DMS 273 (cell line): ENCODE measurements around the gene SORCS1.
"Not testable (repeated sequence)": the region's sequence is repeated elsewhere in the genome, so short reads cannot be mapped to it uniquely, and the experiment has no call there.

Experiments
- DNase-seq: peaks from one replicate; lab custom pipeline; 2025; ENCODE audit not compliant: unreplicated experiment; lab: John Stamatoyannopoulos, UW

The SORCS1 gene

DNA sequence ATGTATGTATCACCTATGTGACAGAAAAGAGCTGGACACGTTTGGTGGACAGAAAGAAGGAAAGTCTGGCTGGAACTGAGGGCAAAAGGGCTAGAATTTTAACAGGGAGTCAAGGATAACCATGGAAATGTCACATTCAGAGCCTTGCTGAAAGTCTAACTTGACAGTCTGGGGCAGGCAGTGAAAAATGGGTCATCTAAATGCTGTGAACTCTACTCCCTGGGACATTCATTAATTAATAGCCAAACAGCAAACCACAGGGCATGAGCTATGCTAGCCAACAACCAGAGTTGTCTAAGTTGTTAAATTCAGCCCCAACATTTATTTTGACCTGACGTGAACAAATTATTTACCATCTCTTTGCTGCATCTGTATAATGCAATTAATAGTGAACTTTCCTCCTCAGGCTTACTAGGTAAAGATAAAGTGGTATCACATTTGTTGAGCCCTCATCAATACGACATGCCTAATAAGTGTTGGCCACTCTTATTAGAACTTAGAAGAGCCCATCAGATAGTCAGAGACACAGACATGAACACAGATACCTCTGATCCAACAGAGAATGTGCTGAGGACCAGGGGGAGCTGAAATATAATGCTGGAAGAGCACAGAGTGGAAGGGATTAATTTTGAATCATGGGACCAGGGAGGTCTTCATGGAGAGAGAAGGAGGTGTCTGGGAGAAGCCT is 109.9 kb downstream of the SORCS1 start:
- no peak for DNase-seq

DNA sequence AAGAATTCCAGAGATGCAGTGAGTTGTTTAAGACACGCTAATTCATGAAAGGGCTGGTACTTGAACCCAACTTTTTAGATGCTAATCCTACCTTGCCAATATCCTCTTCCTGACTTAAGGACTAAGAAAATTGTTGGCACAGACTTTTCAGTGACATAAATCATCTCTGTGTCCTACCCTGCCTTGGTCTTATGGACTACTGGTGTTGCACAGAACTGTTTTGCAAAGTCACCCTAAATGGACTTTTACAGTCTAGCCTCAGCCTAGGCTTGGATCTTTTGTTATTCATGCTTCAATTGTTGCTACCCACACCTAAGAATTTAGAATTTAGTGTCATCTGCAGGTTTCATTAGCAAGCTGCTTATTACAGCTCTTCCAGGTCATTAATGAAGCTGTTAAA is 112.7 kb downstream of the SORCS1 start:
- DNase-seq: no peak

DNA sequence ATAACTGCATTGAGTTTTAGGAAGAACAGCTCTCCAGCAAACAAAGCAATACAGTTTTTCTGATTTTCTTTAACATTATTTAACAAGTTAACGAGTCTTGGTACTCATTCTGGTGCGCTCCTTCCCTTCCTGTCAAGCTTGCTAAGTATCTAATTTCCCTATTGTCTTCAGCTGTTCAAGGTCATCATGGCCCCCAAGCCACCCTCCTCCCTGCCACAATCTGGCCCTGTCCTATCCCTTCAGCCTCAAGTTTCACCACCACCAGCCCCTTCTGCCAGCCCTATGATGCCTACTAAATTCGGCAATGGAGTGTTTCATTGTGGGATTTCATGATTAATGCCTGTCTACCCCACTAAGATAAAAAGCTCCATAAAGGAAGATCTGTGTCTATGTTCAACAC is 121.0 kb downstream of the SORCS1 start:
- no peak for DNase-seq

DNA sequence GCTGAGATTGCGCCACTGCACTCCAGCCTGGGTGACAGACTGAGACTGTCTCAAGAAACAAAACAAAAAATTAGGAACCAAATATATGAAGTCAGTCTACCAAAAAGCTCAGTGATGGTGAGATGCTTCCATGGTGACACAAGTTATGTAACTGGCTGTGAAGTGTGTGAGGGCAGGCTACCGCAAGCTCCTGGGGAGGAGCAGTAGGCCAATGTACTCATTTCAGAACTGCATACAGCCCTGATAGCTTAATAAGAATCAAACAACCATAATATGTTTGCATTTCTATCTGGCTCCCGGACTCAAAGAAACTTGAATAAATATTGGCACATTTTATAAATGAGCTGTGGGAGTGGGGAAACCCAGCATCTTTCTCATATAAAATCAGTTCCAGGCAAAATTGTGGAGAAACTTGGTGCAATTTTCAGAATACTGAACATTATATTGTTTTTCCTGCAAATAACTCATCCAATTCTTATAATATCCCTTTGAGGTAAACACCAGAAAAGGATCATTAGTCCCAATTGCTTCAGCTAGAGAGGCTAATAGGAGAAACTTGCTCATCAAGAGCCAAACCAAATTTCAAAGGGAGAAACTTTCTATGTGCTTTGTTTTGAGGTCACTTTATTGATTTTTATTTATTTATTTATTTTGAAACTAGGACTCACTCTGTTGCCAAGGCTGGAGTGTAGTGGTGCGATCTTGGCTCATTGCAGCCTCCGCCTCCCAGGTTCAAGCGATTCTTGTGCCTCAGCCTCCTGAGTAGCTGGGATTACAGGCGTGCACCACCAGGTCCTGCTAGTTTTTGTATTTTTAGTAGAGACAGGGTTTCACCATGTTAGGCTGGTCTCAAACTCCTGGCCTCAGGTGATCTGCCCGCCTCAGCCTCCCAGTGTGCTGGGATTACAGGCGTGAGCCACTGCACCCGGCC is 127.0 kb downstream of the SORCS1 start:
- no peak for DNase-seq

DNA sequence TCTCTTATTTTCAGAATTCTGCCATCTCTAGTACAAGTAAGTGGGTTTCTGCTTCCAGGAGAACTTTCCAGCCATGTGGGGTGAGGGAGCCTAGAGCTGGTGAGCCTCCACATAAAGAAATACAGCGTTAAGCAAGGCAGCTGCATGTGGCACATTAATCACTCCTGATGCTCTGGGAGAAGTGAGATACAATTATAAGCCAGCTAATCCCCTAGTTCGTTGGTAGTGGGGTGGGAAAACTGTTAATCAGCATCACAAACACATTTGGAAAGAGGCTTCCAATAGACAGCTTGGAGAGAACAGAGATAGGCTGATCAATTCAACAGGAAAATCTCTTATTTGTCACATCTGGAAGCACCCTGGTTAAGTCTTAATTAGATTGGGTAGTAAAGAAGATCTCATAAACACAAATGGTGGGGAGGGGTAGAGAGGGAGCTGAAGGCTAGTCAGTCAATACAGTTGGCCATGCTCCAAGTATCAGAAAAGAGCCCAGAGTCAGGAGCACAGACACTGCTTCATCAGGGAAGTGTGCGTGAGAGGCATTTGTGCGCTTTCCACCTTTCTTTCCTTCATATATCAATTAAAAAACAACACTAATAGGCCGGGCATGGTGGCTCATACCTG is 130.6 kb downstream of the SORCS1 start:
- DNase-seq: no peak

DNA sequence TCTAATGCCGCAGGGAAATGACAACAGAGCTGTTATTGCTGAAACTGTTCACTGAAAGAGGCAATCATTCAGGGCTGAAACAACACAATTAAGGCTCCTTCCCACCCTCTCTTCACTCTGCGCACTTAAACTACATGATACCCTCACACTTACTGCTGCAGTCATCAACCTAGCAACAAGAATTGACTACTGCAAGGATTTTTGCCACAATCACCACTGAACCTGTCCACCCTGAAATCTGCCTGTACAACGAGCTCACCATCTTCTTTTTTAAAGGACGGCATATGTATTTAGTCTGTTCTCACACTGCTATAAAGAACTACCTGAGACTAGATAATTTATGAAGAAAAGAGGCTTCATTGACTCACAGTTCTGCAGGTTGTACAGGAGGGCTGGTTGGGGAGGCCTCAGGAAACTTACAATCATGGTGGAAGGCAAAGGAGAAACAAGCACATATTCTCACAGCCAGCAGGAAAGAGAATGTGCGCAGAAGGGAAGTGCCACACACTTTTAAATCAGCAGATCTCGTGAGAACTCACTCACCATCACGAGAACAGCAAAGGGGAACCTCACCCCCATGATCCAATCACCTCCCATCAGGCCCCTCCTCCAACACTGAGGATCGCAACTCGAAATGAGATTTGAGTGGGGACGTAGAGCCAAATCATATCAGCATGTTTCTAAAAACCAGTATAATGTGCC is 131.7 kb downstream of the SORCS1 start:
- DNase-seq: no peak

DNA sequence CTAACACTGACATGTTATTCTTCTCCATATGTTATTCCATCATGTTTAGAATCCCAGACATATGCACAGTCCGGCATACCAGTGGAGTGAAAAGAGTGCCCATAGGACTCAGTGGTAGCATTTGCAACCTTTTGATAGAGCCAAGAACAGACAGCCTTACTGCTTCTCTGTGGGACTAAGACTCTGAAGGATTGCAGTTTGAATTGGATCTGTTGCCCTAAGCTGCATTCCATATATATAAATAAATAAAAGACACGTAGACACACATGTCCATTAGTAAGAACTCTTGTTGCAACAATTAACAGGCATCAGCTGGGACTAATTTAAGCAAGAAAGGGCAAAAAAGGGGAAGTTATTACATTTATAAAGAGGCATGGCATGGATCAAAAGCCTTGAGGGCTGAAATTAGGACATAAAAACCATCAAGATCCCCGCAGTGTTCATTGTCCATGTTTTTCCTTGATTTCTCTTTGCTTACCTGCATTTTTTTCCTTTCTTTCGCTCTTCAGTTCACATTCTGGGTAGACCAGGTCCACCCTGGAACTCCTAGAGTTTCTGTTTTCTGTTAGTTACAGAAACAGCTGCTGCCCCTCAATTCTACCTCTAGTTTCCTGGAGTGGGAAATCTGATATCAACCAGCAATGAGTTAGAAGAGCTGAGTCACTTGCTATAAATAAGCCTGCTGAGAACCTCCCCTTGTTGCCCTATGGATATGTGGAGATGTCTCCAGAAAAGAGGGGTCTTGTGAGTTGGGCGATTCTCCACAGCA is 132.4 kb downstream of the SORCS1 start:
- peak; percentile 42 for DNase-seq

DNA sequence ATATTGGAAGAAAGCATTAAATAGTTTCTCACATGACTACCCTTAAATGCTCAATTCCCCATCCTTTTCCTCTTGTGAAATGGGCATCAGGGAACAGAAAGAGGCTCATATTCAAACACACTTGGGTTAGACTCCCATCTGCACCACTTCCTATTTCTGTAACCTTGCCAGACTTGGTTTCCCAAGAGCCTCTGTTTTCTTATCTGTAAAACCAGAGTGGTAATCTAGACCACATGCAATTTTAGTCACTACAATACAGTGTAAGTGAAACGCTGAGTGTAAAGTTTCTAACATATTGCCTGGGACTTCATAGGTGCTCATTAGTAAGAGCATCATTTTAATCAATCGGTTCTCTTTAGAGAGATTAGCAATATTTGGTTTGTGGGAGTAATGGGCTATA is 136.3 kb downstream of the SORCS1 start:
- DNase-seq: no peak

DNA sequence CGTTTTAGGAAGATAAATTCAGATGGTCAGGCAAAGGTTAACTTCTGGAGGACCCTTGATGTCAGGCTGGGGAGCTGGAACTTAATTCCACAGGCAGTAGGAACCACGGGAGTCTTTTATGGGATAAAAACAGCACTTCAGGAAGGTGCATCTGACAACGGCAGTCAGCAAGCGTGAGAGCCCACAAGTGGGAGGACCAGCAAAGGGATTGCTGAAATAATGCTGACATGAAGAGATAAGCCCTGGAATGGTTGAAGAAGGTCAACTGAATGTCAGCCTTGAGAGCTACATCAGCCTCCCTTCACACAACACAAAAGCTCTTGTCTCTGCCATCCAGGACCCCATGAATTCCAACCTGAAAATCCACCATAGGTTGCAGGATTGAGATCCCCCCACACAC is 138.8 kb downstream of the SORCS1 start:
- no peak for DNase-seq

DNA sequence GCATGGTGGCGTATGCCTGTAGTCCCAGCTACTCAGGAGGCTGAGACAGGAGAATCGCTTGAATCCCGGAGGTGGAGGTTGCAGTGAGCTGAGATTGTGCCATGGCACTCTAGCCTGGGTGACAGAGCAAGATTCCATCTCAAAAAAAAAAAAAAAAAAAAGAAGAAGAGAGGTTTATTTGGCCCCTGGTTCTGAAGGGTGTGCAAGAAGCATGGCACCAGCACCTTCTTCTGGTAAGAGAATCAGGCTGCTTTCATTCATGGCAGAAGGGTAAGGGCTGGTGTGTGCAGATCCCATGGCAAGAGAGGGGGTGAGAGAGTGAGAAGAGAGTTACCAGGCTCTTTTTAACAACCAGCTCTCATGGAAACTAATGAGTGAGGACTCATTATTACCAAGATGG is 140.5 kb downstream of the SORCS1 start:
- DNase-seq: not testable (repeated sequence)

DNA sequence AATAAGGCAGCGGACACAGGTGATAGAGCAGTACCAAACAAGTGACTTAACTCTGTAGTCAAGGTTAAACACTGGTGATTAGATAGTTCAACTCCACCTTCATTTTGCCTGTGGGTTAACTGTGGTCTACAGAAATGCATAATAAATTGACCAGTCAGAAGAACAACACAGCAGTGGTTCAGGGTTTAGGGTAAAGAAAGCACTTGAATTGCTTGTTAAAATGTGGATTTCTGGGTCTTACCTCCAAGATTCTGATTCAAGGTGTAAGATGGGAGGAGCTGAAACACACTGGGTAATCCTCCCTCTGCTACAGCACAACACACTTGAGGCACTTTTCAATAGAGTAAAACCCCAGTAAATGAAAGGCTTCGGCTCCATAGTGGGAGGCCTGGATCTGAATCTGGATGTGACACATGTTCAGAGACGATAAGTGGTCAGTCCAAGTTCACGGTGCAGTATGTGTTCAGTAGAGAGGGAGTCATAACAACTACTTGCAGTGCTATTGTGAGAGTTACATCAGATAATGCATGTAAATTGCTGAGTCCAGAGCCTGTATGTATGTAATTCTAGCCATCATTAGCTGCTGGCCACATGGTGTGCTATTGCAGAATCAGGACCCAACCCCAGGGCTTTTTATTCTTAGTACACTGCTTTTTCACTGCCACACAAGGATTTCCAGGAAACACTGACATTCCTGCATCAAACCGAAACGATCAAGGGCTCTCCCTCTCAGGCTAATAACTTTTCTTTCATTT is 141.7 kb downstream of the SORCS1 start:
- DNase-seq: peak; percentile 22

DNA sequence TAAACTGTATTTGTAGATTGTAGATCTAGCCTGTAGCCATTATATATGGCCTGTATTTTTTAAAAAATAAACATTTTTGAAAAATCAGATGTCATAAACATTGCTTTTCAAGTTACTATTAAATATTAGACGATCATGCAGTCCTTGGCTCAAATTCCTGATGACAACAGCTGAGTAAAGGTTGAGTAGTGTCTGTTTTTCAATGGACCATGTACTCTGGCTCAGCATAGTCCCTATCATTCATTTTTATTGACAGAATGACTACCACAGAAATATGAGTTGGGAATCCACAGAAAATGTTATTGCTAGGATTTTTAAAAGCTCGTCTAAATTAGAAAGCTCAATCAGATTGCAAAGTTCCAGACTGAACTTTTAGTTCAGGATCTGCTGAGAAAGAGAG is 145.4 kb downstream of the SORCS1 start:
- no peak for DNase-seq

DNA sequence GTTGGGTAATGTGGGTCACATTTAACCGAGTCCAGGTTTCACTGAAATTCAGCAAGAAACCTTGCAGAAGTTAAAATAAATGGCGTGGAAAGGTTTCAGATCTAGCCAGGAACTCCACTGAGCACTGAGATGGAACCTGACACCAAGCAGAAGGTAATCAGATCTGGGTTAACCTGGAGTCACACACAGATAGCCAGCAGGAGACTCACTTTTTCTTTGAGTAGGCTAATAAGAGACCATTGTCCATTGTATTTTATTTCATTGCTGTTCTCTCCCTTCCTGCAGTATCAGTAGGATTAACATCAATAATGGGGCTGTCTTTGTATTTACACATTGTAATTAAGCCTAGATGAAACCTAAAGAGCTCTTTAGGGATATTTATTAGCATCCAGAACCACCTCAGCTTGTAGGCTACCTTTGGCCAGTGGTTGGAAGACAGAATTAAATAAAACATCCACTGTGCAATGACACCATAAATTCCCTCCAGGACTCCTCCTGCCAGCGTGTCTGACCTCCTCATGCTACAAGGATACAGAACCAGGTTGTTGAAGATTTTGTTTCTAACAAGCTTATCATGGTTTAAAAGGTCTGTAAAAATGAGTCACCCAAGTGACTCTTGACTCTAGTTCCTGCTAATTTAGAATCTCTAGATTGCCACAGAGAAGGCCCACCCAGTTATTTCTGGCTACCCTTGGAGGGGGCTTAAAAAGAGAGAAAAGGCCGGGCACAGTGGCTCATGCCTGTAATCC is 151.1 kb downstream of the SORCS1 start:
- no peak for DNase-seq

DNA sequence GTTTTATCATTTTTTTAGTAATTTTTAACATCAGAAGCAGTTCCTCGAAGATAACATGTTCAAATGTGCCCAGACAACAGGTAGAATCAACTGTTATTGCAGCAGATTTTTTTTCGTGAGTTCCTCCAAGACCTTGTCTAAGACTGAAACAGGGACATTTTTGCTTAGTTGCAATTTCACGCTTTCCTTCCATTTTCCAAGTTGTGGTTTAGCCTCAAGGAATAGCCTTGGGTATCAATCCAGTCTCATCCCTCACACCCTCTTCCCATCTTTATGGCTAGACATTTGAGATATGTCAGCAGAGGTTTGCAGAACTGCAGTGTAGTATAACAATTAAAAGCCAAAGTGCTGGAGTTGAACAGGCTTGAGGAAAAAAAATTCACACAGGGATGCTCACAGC is 152.5 kb downstream of the SORCS1 start:
- DNase-seq: no peak

DNA sequence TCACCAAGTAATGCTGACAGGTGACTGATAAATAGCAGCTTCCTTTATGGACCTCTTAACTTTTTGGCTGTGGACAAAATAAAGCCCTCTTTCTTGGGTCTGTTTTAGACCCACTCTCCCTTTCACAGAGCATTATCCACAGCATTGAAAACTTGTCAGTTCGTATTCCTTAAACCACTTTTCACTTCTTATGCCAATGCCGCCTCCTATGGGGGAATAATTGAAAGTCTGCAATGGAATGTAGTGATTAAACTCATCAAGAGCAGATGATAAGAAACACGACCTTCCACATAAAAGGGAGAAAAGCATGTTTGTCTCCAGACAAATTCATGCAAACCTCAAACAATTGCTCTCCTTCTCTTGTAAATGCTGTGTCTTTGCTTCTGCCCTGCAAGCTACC is 153.4 kb downstream of the SORCS1 start:
- no peak for DNase-seq

DNA sequence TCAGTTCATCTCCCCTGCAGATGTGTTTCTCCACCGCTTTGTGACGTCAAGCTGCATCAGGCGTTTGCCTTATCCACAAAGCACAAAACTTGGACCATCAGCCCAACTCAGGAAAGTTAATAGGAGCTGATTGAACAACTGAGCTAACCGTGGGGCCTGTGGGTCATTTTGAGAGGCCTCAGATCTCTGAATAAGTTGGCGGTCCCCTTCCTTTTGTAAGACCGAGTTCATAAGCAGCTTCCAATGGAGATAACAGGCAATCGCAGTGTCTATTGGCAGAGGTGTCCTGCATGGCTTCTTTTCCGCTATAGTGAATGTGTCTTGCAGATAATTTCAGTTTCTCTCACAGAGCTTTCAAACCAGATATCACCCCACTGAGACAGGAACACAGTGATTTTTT is 154.0 kb downstream of the SORCS1 start:
- no peak for DNase-seq

DNA sequence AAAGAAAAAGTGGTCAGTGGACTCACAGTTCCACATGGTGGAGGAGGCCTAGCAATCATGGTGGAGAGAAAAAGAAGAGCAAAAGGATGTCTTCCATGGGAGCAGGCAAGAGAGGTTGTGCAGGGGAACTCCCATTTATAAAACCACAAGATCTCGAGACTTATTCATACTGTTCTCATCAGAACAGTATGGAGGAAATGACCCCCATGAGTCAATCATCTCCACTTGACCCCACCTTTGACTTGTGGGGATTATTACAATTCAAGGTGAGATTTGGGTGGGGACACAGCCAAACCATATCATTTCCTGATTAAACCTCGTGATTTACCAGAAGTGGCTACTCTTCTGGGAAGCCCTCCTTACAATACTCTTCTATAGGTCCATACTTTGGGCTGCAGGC is 160.1 kb downstream of the SORCS1 start:
- no peak for DNase-seq

DNA sequence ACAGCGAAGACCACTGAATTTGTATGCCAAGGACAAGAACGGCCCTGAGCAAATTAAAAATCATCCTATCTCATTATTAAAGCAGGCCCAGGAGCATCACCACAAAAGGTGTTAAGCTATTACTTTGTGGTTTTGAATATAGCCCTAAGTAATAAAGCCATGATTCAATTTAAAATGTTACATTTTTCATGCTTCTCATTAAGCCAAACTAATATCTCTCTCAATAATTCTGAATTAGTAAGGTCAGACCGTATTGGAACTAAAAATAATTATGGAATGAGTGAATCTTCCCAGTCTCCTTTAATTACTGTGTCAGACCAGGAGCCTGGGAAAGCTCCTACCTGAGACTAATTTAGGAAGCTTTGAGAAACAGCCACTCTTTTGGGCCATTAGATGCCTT is 162.4 kb downstream of the SORCS1 start:
- DNase-seq: no peak

DNA sequence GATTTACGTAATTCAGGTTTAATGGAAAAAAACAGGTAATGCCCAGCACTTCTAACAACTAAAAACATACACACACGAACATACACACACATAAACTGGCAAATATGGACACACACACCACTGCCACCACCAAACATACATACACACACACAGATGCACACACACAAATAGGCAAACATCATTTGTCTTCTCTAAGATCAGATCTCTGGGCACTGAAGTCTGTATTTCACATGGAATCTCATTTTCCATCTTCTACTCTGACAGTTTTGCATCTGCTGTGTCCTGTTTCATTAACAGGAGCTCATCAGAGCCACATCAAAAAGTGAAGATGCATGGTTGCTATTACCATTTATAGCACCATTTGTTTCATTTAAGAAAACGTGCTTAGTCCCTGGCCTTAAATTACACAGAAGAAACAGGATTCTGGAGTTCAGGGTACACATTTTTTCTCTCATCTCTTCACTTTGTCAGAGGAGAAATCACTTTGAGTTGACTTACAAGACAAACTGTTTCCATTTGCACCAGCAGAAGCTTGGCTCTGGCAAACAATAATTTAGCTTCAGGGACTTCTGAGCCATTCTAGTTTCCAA is 165.3 kb downstream of the SORCS1 start:
- DNase-seq: no peak
